Colonic mucosa (tissue), 4 donors: ENCODE results near the gene NOP9. TPM values are rescaled to one million over a fixed set of nuclear protein-coding genes. Genes with fewer than 3 reads are reported as not detected.

Experiments used
- DNase-seq: peaks from one replicate; pipeline ENCODE4 v3.0.0-alpha.2; 2020
- H3K27ac ChIP-seq: fragments of 200-600 bp; one replicate; pipeline ENCODE4 v1.8.0; 2021
- H3K27me3 ChIP-seq: fragments of 200-600 bp; one replicate; pipeline ENCODE4 v1.8.0; 2021
- H3K36me3 ChIP-seq: fragments of 200-600 bp; one replicate; pipeline ENCODE4 v1.8.0; 2021
- H3K4me1 ChIP-seq: fragments of 200-600 bp; one replicate; pipeline ENCODE4 v1.8.0; 2021; ENCODE audit warnings: mild to moderate bottlenecking
- H3K4me3 ChIP-seq: fragments of 200-600 bp; one replicate; pipeline ENCODE4 v1.8.0; 2021
- H3K9ac ChIP-seq, 2 donors: one replicate each; pipeline ENCODE4 v1.7.0; 2013; ENCODE audit warnings: control low read depth in 2 of 2, low read depth in 2 of 2, low read length in 2 of 2
- H3K9me3 ChIP-seq: fragments of 200-600 bp; one replicate; pipeline ENCODE4 v1.8.0; 2021
- CTCF ChIP-seq: fragments of 200-600 bp; IDR thresholded peaks from one replicate; pipeline ENCODE4 v1.8.0; 2022; ENCODE audit warnings: antibody characterized with exemption, mild to moderate bottlenecking
- intact Hi-C: fragments of 100-400 bp; cut with DNase I; formaldehyde crosslinking; loops from one replicate; pipeline ENCODE4 v1.14.1; 2022
- total RNA-seq, 2 donors: library from RNA; stranded (reverse); fragmentation: NEBNext Ultra II Directional in 1 of 2; extraction: Animal tissue kit (Norgen Biotek cat#: 25700) in 1 of 2; gene quantifications; one replicate each; pipeline ENCODE4 v1.2.1, GENCODE V29; 2021
- donor health status: healthy.
- donor health status: DM: no; HTN: no; CAD: no.
- donor health status: DM: no; HTN: no; CAD: no.

The NOP9 gene
- total RNA-seq, 2 donors from 2014 or later, result 23.8 to 49.8 TPM

GRCh38 chr14:24261256-24261968 lies 38.2 kb upstream of the NOP9 start:
- no peak for TF ChIP-seq CTCF
- H3K4me1 ChIP-seq, result no peaks in the 10 kb centered on the region
- no peaks in the 10 kb centered on the region for H3K9me3 ChIP-seq
- no peak overlapping the region for H3K4me3 ChIP-seq
- DNase-seq, result no peak
- H3K9ac ChIP-seq, result no peak overlapping the region
- no peak overlapping the region for H3K27ac ChIP-seq
- intact Hi-C loops, result no loop called here
- H3K36me3 ChIP-seq, result peaks cover under 1% of the 10 kb centered on the region
- no peaks in the 10 kb centered on the region for H3K27me3 ChIP-seq

GRCh38 chr14:24261969-24262327 lies 37.7 kb upstream of the NOP9 start:
- H3K36me3 ChIP-seq, result peaks cover 6% of the 10 kb centered on the region
- TF ChIP-seq CTCF, result no peak
- no peak for DNase-seq
- no peak overlapping the region for H3K9ac ChIP-seq
- no peaks in the 10 kb centered on the region for H3K9me3 ChIP-seq
- no peak overlapping the region for H3K27ac ChIP-seq
- no peaks in the 10 kb centered on the region for H3K4me1 ChIP-seq
- H3K4me3 ChIP-seq, result no peak overlapping the region
- no peaks in the 10 kb centered on the region for H3K27me3 ChIP-seq
- intact Hi-C loops, result no loop called here

- no peak within 1 kb of the TSS for H3K27ac ChIP-seq
- no peaks in the 10 kb centered on the region for H3K27me3 ChIP-seq
- no peaks in the 10 kb centered on the region for H3K9me3 ChIP-seq
- H3K36me3 ChIP-seq, result peaks cover 7% of the 10 kb centered on the region
- no peak within 1 kb of the TSS for H3K9ac ChIP-seq
- H3K4me1 ChIP-seq, result no peaks in the 10 kb centered on the region
- no peak for TF ChIP-seq CTCF
- intact Hi-C loops, result no loop called here
- H3K4me3 ChIP-seq, result no peak within 1 kb of the TSS
- no peak for DNase-seq
Measured at GRCh38 chr14:24262821-24263733, 36.6 kb upstream of the NOP9 start, which contains the start of gene TGM1. TGM1 (minus strand) TSS chr14:24263177; CDS start chr14:24262352, 825 bp downstream.

- H3K4me3 ChIP-seq, result no peak overlapping the region
- peaks cover 7% of the 10 kb centered on the region for H3K36me3 ChIP-seq
- no peak overlapping the region for H3K9ac ChIP-seq
- no peaks in the 10 kb centered on the region for H3K9me3 ChIP-seq
- no peaks in the 10 kb centered on the region for H3K4me1 ChIP-seq
- no peaks in the 10 kb centered on the region for H3K27me3 ChIP-seq
- no peak overlapping the region for H3K27ac ChIP-seq
- intact Hi-C loops, result no loop called here
- no peak for DNase-seq
- TF ChIP-seq CTCF, result no peak
Measured at GRCh38 chr14:24263848-24264247, 35.8 kb upstream of the NOP9 start.

GRCh38 chr14:24264298-24264697 lies 35.4 kb upstream of the NOP9 start:
- TF ChIP-seq CTCF, result no peak
- Histone ChIP-seq H3K27me3 (no peaks in the 10 kb centered on the region), H3K27ac (no peak overlapping the region), H3K9me3 (no peaks in the 10 kb centered on the region), H3K4me1 (no peaks in the 10 kb centered on the region), H3K4me3 (no peak overlapping the region), H3K9ac (no peak overlapping the region), H3K36me3 (peaks cover 7% of the 10 kb centered on the region)
- intact Hi-C loops, result no loop called here
- no peak for DNase-seq
